Stimulated activated CD4-positive, alpha-beta T cell treated with anti-CD3 and anti-CD28 coated beads, TNF-alpha, amount 100 ng/mL, for 48 hours (primary cell): ENCODE results near the gene ARHGEF11.

Experiments
- DNase-seq, 3 donors: peaks; one replicate each; pipeline ENCODE4 v3.0.0-alpha.2; 2020; ENCODE audit warnings: low read depth in 3 of 3

Gene ARHGEF11

DNA sequence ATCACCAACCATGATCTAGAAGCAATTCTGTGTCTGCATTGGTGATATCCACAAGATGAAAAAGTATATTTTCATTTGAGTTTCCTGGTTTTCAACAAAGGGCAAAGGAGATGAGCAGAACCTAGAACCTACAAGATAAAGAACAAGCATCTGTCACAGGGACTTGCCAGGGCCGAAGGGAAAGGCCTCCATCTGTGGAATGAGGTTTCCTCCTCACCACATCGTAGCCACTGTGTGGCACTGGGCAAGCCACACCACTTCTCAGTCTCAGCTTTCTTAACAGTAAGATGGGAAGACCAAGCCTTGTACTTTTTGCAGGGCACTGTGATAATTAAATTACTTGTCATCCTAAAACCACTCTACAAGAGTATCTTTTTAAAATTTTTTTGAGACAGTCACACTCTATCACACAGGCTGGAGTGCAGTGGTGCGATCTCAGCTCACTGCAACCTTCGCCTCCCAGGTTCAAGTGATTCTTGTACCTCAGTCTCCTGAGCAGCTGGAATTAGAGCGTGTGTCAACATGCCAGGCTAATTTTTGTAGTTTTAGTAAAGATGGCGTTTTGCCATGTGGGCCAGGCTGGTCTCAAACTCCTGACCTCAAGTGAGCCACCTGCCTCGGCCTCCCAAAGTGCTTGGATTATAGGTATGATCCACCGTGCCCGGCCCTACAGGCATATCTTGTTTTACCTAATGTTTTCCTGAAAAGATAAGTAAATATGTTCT, 45.8 kb downstream of the ARHGEF11 start:
- no peak for DNase-seq

DNA sequence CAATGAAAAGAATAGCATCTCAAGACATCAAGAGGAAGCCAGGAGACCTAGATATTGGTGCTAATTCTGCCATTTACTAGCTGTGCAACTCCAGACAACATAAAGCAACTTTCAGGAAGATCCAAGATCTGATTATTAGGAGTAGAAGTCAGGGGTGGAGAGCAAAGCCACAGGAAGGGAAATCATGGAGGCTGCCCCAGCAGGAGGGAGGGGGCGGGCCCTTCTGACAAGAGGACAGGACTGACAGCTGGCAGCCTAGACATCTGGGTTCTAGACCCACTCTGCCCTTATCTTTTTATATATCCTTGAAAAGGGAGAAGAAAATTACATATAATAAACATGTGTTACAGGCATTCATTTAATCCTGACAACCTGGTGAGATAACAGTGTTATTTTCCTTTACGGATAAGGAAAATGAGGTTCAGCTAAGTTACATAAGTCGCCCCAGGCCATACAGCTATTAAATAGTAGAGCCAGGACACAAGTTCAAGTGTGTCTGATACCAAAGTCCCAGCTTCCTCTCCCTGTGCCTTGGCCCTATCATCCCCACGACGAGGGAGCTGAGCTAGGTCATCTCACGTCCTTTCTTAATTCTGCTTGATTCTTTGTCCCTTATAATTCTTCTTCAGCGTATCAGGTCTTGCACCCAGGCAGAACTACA, 46.6 kb downstream of the ARHGEF11 start:
- no peak for DNase-seq

DNA sequence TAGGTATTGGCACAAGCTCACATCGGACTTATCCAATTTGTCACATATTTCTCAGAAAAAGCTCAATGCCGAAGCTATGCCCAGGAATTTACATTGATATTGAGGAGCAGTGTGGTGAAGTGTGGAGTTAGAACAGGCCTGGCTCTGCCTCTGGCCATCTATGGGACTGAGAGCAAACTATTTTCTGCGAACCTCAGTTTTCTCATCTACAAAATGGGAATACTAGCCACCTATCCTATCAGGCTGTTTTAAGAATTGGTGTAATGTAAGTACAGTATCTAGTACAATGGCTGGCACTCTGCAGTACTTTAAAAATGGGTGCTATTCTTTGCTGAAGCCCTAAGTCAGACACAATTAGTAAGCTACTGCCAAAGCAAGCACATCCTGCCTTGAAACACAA, 47.2 kb downstream of the ARHGEF11 start:
- no peak for DNase-seq

DNA sequence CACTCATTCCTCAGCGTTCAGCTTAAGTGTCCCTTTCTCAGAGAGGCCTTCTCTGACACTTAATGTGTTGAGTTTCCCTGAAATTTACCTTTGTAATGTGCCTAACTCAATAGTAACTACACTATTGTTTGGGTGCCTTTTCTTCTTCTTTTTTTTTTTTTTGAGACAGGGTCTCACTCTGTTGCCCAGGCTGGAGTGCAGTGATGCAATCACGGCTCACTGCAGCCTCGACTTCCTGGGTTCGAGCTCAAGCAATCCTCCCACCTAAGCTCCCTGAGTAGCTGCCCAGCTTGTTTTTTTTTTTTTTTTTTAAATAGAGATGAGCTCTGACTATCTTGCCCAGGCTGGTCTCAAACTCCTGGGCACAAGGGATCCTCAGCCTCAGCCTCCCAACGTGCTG, 50.1 kb downstream of the ARHGEF11 start:
- DNase-seq, result no peak

DNA sequence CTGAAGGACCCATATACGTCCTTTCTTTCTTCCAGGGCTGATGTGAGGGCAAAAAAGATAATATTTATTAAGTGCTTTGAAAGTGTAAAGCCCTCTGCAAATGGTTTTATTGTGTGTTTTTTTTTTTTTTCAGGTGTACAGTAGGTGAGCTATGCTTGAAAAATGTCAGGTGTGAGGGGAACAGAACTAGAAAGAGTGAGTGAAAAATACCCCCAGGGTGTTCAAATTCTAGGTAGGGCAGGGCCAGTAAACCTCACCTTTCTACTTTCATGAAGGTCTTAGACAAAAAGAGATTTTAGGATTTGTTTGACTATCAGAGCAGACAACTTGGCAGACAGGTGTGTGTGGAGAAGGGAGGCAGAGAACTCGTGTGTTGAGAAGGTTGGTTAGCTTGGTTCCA, 51.3 kb downstream of the ARHGEF11 start:
- no peak for DNase-seq

DNA sequence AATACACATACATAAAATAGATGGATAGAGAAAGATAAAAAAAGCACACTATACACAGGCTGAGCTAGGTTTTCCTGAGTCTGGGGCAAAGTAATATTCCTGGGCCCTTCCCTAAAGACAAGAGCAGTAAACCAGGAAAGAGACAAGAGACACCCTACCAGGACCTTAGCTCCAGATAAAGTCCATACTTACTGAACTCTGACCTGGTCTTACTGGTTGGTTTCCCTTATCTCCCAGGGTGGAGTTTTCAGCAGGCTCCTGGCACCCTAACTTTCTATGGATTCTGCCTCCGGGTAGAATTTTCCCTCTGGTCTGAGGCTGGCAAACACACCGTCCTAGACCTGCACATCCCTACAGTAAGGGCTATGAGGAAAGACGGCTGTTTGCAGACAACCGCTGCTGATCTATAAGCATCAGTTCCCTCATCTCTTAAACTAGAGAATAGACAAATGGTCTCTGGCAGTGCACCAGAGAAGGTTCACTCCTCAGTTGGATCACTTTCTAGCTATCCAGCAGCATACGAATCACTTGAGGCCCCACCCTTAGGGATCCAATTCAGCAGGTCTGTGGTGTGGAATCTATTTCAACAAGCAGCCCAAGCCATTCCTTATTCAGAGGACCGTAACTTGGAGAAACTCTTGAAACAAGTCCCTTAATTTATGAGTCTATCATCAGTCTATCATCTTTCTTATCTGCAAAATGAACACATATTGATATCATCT, 52.0 kb downstream of the ARHGEF11 start:
- no peak for DNase-seq

DNA sequence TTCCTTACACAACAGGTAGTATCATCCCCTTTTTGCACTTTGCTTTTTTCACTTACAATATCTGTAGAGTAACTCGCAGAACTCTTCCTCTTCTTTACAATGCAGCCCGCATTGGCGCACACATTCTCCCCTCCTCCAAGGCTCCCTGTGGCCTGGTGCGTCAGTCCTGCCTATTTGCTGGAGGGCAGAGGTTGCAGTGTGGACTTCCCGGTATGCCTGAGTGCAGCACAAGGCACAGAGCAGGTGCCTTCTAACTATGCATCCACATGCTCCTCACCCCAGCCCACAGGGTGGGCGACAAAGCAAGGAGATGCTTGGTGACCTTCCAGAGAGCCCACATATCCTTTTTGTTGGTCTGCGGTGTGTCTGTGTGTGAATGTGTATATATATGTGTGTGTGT, 53.3 kb downstream of the ARHGEF11 start:
- DNase-seq, result no peak

DNA sequence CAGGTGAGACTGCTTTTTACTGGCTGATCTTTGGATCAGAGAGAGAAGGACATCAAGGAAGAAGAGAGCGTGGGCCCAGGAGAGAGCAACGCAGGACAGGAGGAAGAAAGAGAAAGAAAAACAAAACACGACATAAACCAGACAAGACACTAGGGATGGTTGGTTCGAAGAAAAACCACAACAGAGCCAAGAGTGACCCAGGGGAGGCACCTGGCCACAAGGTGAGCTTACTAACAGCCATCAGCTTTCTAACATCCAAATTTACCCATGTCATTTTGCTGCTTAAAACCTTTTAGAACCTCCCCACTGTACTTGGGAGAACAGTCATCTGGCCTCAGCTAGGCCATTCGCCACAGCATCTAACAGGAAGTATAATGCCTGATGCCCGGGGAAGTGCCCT, 57.8 kb downstream of the ARHGEF11 start:
- DNase-seq, result no peak

DNA sequence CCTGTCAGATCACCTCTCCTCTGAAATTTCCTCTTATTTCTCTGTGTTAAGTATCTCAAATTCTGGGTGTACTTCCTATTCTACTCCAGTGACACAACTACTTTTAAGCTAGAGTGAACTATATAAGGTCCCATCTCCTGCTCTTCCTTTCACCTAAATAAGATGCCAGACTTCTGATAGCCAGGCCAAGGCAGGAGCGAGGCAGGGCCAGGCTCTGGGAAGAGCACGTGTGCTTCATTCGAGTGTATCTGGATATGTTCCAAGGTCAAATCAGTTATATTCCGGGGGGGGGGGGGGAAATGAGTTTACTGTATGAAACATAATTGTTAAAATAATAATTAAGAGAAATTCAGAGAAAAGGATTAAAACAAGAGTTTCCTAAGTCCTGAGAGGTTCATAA, 65.0 kb downstream of the ARHGEF11 start:
- DNase-seq, result no peak

DNA sequence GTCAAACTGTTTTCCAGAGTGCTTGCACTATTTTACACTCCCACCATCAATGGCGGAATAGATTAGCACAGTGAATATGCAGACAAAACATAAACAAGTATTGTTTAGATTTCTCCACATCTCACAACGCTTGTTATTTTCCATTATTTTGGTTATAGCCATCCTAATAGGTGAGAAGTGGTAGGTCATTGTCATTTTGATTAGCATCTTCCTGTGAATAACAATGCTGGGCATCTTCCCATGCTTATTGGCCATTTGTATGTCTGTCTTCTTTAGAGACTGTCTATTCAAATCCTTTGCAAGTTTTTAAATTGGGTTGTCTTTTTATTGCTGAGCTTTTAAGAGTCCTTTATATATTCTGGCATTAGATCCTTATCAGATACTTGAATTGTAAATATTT, 70.5 kb downstream of the ARHGEF11 start:
- DNase-seq, result no peak

DNA sequence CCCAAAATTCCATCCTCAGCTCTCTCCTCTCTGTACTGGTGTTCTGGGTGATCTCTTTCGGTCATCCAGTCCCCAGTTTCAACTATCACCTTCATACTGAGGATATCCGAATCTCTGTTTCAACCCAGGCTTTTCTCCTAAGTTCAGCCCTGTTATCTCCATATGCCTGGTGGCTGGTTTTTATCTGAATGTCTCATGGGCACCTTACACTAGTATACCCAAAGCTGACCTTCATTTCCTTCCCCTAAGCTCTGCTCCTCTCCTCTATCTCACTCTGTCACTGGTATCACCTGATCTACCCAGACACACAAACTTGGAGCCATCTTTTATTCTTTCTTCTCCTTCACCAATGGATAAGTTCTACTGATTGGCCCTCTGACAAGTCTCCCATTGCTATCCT, 72.1 kb downstream of the ARHGEF11 start:
- DNase-seq, result no peak

DNA sequence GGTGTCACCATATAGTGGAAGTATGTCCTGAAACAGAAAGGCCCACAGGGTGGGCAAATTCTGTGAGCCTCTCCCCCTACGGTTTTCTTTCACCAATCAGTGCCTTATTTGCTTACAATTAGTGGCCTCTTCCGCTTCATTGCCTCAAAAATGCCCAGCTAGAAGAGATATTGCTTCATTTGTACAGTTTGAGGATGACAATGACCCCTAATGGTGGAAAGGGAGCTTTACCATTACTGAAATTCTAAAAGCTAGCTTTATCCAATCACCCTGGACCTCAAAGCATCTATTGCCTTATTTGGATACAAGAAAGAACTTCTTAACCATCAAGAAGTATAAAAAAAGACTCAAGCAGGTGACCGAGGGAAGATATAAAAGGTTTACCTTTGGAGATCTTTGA, 75.5 kb downstream of the ARHGEF11 start:
- no peak for DNase-seq

DNA sequence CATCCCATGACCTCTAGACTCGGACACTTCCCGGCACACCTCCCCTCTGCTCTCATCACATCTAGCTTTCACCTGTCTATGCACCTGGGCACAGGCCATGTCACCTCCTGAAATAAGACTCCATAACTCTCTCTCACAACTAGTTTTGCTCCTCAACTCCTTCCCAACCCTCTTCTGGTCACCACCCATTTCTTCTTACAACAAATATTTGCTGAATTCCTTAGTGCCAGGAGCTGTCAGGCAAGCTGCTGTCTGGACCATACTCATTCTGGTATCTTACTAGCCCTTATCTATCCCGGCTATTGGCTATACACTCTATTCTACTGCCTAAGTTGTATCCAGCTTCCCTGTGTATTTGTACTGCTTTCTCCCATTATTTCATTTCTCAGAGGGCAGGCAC, 76.0 kb downstream of the ARHGEF11 start:
- no peak for DNase-seq

DNA sequence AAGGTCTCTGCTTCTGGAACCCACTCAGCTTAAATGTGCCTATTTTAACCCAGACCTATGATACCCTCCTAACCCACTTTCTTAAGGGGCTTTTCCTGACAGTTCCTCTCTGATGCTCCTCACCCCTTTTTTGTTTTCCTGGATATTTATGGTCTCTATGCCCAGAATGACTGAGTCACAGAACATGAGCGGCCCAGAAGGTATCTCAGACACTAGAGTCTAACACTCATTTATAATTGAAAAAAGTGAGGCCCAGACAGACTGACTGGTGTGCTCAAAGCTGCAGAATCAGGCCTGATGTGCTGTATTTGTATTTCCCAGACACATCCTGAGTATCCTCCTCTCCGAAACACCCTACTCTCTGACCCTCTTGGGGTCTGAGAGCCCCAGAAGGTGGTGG, 81.1 kb downstream of the ARHGEF11 start:
- no peak for DNase-seq

DNA sequence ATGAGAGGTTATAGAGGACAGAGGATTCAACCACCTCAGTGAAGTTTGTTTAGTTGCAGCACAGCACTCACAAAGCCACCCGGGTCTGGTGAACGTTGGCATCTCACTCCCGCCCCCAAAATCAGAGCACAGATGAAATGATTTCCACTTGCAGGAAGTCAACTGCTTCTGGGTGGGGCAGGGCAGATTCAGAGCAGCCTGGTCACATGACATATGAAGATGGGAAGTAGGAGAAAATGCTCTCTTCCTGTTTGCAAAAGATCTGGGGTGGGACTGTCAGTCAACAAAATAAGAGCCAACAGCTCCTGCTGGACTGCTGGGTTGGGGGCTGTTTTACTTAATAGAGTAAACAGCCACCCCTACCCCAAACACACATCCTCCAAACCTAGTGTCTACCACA, 81.9 kb downstream of the ARHGEF11 start:
- DNase-seq, result peak in 2 of 3 donors; percentile 14 to 30

DNA sequence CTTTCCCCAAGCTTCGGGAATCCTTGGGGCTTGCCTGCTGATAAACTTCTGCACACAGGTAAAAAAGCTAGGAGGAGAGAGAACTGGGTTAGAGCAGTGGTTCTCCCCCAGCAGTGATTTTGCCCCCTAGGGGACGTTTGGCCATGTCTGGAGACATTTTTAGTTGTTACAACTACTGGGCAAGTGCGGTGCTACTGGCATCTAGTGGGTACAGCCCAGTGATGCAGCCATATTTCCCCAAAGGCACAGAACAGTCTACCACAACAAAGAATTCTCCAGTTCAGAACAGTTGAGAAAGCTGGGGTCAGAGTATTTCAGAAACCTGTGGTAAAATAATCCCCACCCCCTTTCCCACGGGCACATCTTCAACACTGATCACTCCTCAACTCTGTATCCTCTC, 83.8 kb downstream of the ARHGEF11 start:
- DNase-seq, result peak in 2 of 3 donors; percentile 24 to 27

DNA sequence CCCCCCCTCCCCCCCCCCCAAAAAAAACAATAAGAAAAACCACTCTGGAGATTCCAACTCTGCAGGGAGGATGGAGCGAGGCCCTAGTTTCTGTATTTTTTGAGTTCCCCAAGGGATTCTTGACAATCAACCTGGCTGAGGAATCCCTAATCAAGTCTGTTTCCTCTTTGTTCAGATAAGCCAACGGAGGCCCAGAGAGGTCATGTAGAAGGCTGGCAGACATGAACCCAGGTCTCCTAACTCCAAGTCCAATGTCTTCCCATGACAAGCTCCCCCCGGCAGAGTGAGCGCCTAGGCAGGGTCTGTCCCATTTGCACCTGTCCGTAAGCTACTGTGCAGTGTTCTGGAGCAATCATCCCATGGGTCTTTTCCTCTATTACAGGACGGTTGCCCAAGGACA, 85.6 kb downstream of the ARHGEF11 start:
- no peak for DNase-seq

DNA sequence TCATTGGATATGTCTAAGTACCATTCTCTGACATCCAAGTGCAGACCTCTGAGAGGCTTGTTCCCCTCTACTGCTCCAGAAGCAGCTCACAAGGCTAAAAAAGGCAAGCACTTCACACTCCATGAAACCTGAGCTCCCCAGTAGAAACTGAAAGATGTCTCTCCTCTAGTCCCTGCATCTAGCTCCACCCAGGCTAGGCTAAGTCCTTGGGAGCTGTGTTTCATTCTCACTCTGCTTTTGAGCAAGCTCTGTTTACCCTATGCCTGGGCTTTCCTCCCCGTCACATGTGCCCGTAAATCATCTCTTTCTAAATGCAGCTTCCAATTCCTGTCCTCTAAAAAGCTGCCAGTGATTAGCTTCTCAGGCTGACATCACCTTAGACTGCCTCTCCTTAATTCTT, 86.1 kb downstream of the ARHGEF11 start:
- DNase-seq, result no peak

DNA sequence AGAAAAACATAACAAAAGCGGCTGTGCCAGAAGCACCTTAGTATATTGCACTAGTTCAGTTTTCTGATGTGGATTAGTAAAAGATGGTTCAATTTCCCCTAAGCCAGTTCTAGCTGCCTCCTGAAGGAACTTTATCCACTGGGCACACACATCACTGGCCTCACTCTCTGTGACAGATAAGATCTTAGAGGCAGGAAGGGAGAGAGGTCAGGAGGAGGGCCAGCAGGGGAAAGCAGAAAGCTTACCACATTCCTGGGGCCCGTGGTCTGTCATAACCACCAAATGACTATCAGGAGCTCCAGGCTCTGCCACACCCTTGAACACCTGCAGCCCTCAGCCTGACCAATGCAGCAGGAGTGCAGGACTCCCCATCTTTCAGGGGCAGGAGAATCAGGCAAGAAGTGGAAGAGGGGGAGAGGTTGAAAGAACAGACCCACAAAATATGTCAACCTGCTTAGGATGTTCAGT, 87.3 kb downstream of the ARHGEF11 start:
- no peak for DNase-seq

DNA sequence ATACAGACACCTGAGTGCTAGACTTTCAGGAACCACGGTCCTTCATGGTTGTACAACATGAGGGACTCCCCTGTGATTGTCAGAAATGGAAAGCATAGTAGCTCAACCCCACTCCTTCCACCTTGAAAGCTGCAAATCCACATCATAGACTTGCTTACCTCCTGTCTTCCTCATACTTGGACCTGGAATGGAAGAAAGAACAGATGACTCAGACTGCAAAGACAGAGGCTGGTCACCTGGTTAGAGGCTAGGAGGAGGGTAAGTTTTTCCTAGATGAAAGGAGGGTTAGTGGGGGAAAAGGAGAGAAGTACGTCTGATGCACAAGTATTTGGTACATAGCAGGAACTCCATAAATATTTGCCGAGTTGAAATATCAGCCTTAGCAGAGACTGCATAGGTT, 87.9 kb downstream of the ARHGEF11 start:
- DNase-seq, result no peak

DNA sequence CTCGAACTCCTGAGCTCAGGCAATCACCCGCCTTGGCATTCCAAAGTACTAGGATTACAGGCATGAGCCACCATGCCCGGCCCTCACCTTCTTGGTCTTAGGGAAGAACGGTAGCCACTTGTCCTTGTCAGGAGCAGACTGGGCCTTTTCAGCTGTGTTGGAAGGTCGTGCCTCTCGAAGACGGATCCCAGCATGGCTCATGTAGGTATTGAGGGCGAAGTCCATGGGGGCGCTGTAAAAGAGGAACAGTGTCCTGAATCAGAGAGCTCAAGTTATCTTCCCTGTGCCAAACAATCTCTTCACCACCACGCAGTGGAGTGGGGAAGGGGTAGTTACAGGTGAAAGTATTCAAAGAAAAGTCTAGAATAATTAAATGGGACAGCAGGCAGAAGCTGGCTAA, 89.2 kb downstream of the ARHGEF11 start:
- no peak for DNase-seq

DNA sequence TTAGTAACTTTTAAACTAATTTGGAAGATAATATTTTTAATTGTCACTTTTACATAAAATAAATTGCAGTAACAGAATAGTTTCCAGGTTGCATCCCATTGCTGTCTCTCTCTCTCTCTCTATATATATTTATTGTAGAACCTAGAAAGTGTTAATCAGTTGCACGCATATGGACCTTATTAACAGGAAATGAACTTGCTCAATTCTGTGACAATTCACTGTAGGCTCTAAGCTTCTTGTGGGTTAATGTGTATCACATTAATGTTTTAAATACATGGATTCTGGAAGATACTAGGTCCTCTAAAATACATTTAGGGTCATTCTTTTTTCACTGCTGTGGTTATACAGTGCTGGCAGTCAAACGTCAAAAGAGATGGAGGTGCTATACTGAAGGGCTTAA, 92.0 kb downstream of the ARHGEF11 start:
- DNase-seq, result no peak

DNA sequence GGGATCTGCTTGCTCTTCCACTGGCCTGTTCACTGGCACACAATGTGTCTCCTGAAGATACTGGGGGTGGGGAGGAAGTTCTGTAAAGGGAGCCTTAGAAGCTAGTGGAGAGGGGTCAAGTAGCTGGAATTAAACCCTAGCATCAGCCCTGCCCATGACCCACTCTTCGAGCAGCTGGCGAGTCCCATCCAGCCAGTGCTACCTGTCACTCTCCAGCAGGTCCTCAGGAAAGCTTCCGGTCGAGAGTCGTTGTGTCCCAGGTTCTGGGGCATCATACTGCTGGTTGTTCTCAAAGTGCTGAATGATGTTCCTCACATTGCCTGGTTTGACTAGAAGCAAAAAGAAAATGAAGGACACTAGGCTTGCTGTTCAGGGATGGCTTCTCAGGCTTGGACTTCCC, 94.2 kb downstream of the ARHGEF11 start:
- no peak for DNase-seq
